ENCODE data around the gene SMAD3. TPM values are rescaled to one million over a fixed set of nuclear protein-coding genes. Genes with fewer than 3 reads are reported as not detected.
"Not testable (repeated sequence)": the region's sequence is repeated elsewhere in the genome, so short reads cannot be mapped to it uniquely, and the experiment has no call there.

The SMAD3 gene
- total RNA-seq, 1 donor from 2014 or later, result 18.8 TPM

- Histone ChIP-seq H3K9me3 (replicated peaks) (no peaks in the 10 kb centered on the region), H3K27ac (replicated peaks) (peak overlapping the region; percentile 57), H3K36me3 (peaks cover 7% of the 10 kb centered on the region), H3K4me1 (peaks cover 92% of the 10 kb centered on the region), H3K27me3 (ENCODE audit: low read depth) (no peaks in the 10 kb centered on the region), H3K4me3 (no peak overlapping the region)
- no peak for TF ChIP-seq CTCF (IDR thresholded peaks at IDR 0.05; ENCODE audit: borderline replicate concordance)
- intact Hi-C loops (cut with micrococcal nuclease), result no loop called here
- DNase-seq, result no peak
Observed at GRCh38 chr15:67074886-67075229, 9.5 kb downstream of the SMAD3 start.

- H3K36me3 ChIP-seq; H3K4me3 ChIP-seq; intact Hi-C loops (cut with micrococcal nuclease); DNase-seq; H3K27me3 ChIP-seq (ENCODE audit: low read depth); H3K9me3 ChIP-seq (replicated peaks): not testable (repeated sequence)
- Histone ChIP-seq H3K27ac (replicated peaks) (peak overlapping the region; percentile 57), H3K4me1 (peaks cover 92% of the 10 kb centered on the region)
Observed at GRCh38 chr15:67075555-67076135, 10.2 kb downstream of the SMAD3 start.

- DNase-seq, result no peak
- H3K9me3 ChIP-seq (replicated peaks), result no peaks in the 10 kb centered on the region
- H3K27ac ChIP-seq (replicated peaks), result no peak overlapping the region
- H3K36me3 ChIP-seq, result peaks cover 1% of the 10 kb centered on the region
- no peak for TF ChIP-seq CTCF (IDR thresholded peaks at IDR 0.05; ENCODE audit: borderline replicate concordance)
- no peaks in the 10 kb centered on the region for H3K27me3 ChIP-seq (ENCODE audit: low read depth)
- intact Hi-C loops (cut with micrococcal nuclease), result no loop called here
- no peak overlapping the region for H3K4me3 ChIP-seq
- peaks cover 92% of the 10 kb centered on the region for H3K4me1 ChIP-seq
Observed at GRCh38 chr15:67076147-67076843, 10.9 kb downstream of the SMAD3 start.

- H3K27me3 ChIP-seq (ENCODE audit: low read depth), result no peaks in the 10 kb centered on the region
- peaks cover 92% of the 10 kb centered on the region for H3K4me1 ChIP-seq
- no peaks in the 10 kb centered on the region for H3K36me3 ChIP-seq
- TF ChIP-seq CTCF (IDR thresholded peaks at IDR 0.05; ENCODE audit: borderline replicate concordance), result no peak
- DNase-seq, result no peak
- no peak overlapping the region for H3K4me3 ChIP-seq
- no peaks in the 10 kb centered on the region for H3K9me3 ChIP-seq (replicated peaks)
- H3K27ac ChIP-seq (replicated peaks), result no peak overlapping the region
- intact Hi-C loops (cut with micrococcal nuclease), result no loop called here
Observed at GRCh38 chr15:67077641-67078215, 12.3 kb downstream of the SMAD3 start.

GRCh38 chr15:67079361-67079760, 14.0 kb downstream of the SMAD3 start:
- DNase-seq, result no peak
- intact Hi-C loops (cut with micrococcal nuclease), result no loop called here
- Histone ChIP-seq H3K4me1 (peaks cover 92% of the 10 kb centered on the region), H3K36me3 (no peaks in the 10 kb centered on the region), H3K4me3 (no peak overlapping the region), H3K9me3 (replicated peaks) (no peaks in the 10 kb centered on the region), H3K27me3 (ENCODE audit: low read depth) (no peaks in the 10 kb centered on the region), H3K27ac (replicated peaks) (no peak overlapping the region)
- TF ChIP-seq CTCF (IDR thresholded peaks at IDR 0.05; ENCODE audit: borderline replicate concordance), result no peak

Data from left ventricle myocardium inferior (tissue), 1 donor.